A549 (cell line): ENCODE results near the gene MMD. TPM values are rescaled to one million over a fixed set of nuclear protein-coding genes. Genes with fewer than 3 reads are reported as not detected.

ENCODE experiments used
- ATAC-seq, 2 experiments: fragments of 200-7000 bp in 1 of 2; fragments of >200 bp in 1 of 2; cut with Nextera tagmentation in 1 of 2; cut with Tn5 transposase in 1 of 2; 3 replicates each; pipeline versions ENCODE4 v1.8.0 to v1.9.1; 2018 to 2020; ENCODE audit warnings: mild to moderate bottlenecking in 1 of 2, moderate library complexity in 1 of 2
- CTCF ChIA-PET: fragments of 300-600 bp; sonication (Branson Sonifier 250); formaldehyde crosslinking; extraction: SDS; loops from one replicate; lab custom pipeline; 2021; ENCODE audit warnings: antibody characterized with exemption, inconsistent platforms; lab: Yijun Ruan, JAX
- POLR2A ChIA-PET: fragments of 350-600 bp; formaldehyde crosslinking; extraction: SDS; loops from one replicate; lab custom pipeline; 2021; ENCODE audit warnings: antibody characterized with exemption, inconsistent platforms; lab: Yijun Ruan, JAX
- DNase-seq, 2 experiments: peaks; one replicate each; pipeline versions ENCODE4 v3.0.0 to v3.0.0-alpha.2; 2011 to 2016; ENCODE audit warnings: low read depth in 1 of 2, low spot score in 1 of 2
- FAIRE-seq: peaks from 2 replicates; lab custom pipeline; 2011; peaks lifted over from hg19 to GRCh38; lab: Jason Lieb, UNC
- H3K27ac ChIP-seq, 2 experiments: fragments of >200 bp; sonication (Bioruptor Twin); formaldehyde crosslinking; 3 replicates each; pipeline ENCODE4 v1.5.1; 2016 to 2017
- H3K4me1 ChIP-seq: fragments of >200 bp; sonication (Bioruptor Twin); formaldehyde crosslinking; 3 replicates; pipeline ENCODE4 v1.6.1; 2016
- H3K4me2 ChIP-seq: fragments of >200 bp; sonication (Bioruptor Twin); formaldehyde crosslinking; 3 replicates; pipeline ENCODE4 v1.6.1; 2016
- H3K4me3 ChIP-seq: fragments of >200 bp; sonication (Bioruptor Twin); formaldehyde crosslinking; 3 replicates; pipeline ENCODE4 v1.5.1; 2016
- H3K9me3 ChIP-seq: fragments of >200 bp; sonication (Bioruptor Twin); formaldehyde crosslinking; 3 replicates; pipeline ENCODE4 v1.6.1; 2016
- ATOH8 ChIP-seq: fragments of 250-450 bp; sonication (Bioruptor Pico); IDR thresholded peaks from 2 replicates; pipeline ENCODE4 v1.5.0; 2020; ENCODE audit warnings: low read depth, mild to moderate bottlenecking, moderate library complexity
- CBX8 ChIP-seq: fragments of 200-600 bp; sonication (generic); IDR thresholded peaks from 2 replicates; pipeline ENCODE4 v1.6.1; 2016
- EHF ChIP-seq: fragments of 250-450 bp; sonication (Bioruptor Pico); IDR thresholded peaks from 2 replicates; pipeline ENCODE4 v1.5.0; 2020; ENCODE audit warnings: mild to moderate bottlenecking
- EHMT2 ChIP-seq: fragments of 200-600 bp; sonication (generic); IDR thresholded peaks from 2 replicates; pipeline ENCODE4 v1.6.1; 2016; ENCODE audit warnings: antibody characterized with exemption, low read depth, mild to moderate bottlenecking, moderate library complexity
- FOSL2 ChIP-seq, 2 experiments: fragments of 450-650 bp in 1 of 2; fragments of >200 bp in 1 of 2; sonication (Bioruptor Twin) in 1 of 2; formaldehyde crosslinking; IDR thresholded peaks; 2 replicates each; pipeline versions ENCODE4 v1.5.0 to v1.6.1; 2016 to 2020; ENCODE audit warnings: mild to moderate bottlenecking in 1 of 2, moderate library complexity in 1 of 2
- HOXA7 ChIP-seq: fragments of 250-450 bp; sonication (Bioruptor Pico); IDR thresholded peaks from 2 replicates; pipeline ENCODE4 v1.5.0; 2020; ENCODE audit warnings: mild to moderate bottlenecking, moderate library complexity
- KDM5A ChIP-seq: fragments of 200-600 bp; sonication (generic); IDR thresholded peaks from 2 replicates; pipeline ENCODE4 v1.6.1; 2016; ENCODE audit warnings: antibody characterized with exemption, mild to moderate bottlenecking
- NPAS2 ChIP-seq: fragments of 250-450 bp; sonication (Bioruptor Pico); IDR thresholded peaks from 2 replicates; pipeline ENCODE4 v1.8.0; 2022; ENCODE audit warnings: mild to moderate bottlenecking, moderate library complexity, borderline replicate concordance
- NR3C1 ChIP-seq: fragments of >200 bp; sonication (Bioruptor Twin); formaldehyde crosslinking; IDR thresholded peaks from 3 replicates; pipeline ENCODE4 v1.6.1; 2017
- RAD21 ChIP-seq, 2 experiments: fragments of >200 bp in 1 of 2; sonication (Bioruptor Twin) in 1 of 2; formaldehyde crosslinking in 1 of 2; IDR thresholded peaks in 1 of 2; conservative IDR thresholded peaks in 1 of 2; 2 replicates in 1 of 2; 3 replicates in 1 of 2; pipeline ENCODE4 v1.6.1; 2012 to 2018; ENCODE audit warnings: inconsistent platforms in 1 of 2
- RCOR1 ChIP-seq: fragments of 150-350 bp; IDR thresholded peaks from 2 replicates; pipeline ENCODE4 v1.6.1; 2014; ENCODE audit warnings: antibody characterized with exemption, low read length, low read depth
- RFX5 ChIP-seq: fragments of 450-650 bp; IDR thresholded peaks from 2 replicates; pipeline ENCODE4 v1.7.1; 2014; ENCODE audit warnings: antibody characterized with exemption, mild to moderate bottlenecking, moderate library complexity
- SREBF2 ChIP-seq: fragments of 450-650 bp; IDR thresholded peaks from 2 replicates; pipeline ENCODE4 v1.6.1; 2014; ENCODE audit warnings: mild to moderate bottlenecking, moderate library complexity
- TFCP2L1 ChIP-seq: fragments of 250-450 bp; sonication (Bioruptor Pico); IDR thresholded peaks from 2 replicates; pipeline ENCODE4 v1.5.0; 2021; ENCODE audit warnings: mild to moderate bottlenecking
- ZFP36 ChIP-seq: fragments of 450-650 bp; IDR thresholded peaks from 2 replicates; pipeline ENCODE4 v1.6.1; 2014; ENCODE audit warnings: borderline replicate concordance; ENCODE audit not compliant: partially characterized antibody
- WGBS: methylation state at CpG from one replicate; pipeline ENCODE4 v1.1.6; 2017; ENCODE audit errors: missing lambda C conversion rate; 5-methylcytosine and 5-hydroxymethylcytosine counted together
- polyA plus RNA-seq, 4 experiments: library from polyadenylated mRNA; depleted of rRNA in 3 of 4; stranded (reverse); fragments of >200 nt; fragmentation: RNase III in 1 of 4; extraction: RNeasy Plus Mini Kit Qiagen cat#74134 plus additional on column Dnase treatment in 1 of 4; gene quantifications; 2 replicates in 3 of 4; 3 replicates in 1 of 4; pipeline ENCODE4 v1.2.3, GENCODE V29; 2011 to 2017
- TF ChIP-seq, protein P1 (sequence below): IDR thresholded peaks from 2 replicates; pipeline ENCODE4 v1.6.1; 2012

Gene MMD
- polyA plus RNA-seq, 2 of the 4 experiments (the other 2 are of a cell fraction) = 22.5 to 54.7 TPM

- Histone ChIP-seq H3K27ac (no peak overlapping the region), H3K9me3 (no peaks in the 10 kb centered on the region), H3K4me3 (no peak overlapping the region), H3K4me2 (no peak overlapping the region), H3K4me1 (no peaks in the 10 kb centered on the region)
- FAIRE-seq (no peak), ATAC-seq (no peak), DNase-seq (no peak)
- CTCF ChIA-PET = interaction anchor here (0.7 to 2.3 kb wide), 2 partner anchors 27 to 284 kb away, joined by 3 to 9 read pairs; no protein-coding TSS in a partner anchor
- TF ChIP-seq NR3C1 = no peak
- no peak for TF ChIP-seq HOXA7 (CRISPR knock-in tag)
- no peak for TF ChIP-seq RFX5
- no peak for TF ChIP-seq TFCP2L1 (CRISPR knock-in tag)
- TF ChIP-seq EHMT2 = no peak
- no peak for TF ChIP-seq ZFP36
- TF ChIP-seq FOSL2 (IDR thresholded peaks at IDR 0.05) = no peak
- TF ChIP-seq FOSL2 (CRISPR knock-in tag; IDR thresholded peaks at IDR 0.05) = no peak
- POLR2A ChIA-PET = interaction anchor here (0.6 kb wide), 1 partner anchor 49 kb away, joined by 4 read pairs; no protein-coding TSS in a partner anchor
- WGBS = 68% methylated on average over 7 of the region's 7 CpGs
Observed at GRCh38 chr17:55383771-55384642, 37.6 kb downstream of the MMD start.

- DNase-seq (no peak), FAIRE-seq (no peak), ATAC-seq (no peak)
- POLR2A ChIA-PET = no interaction called here
- CTCF ChIA-PET = interaction anchor here (0.6 to 1.9 kb wide), 4 partner anchors 14 to 769 kb away, joined by 3 to 5 read pairs (median 4); no protein-coding TSS in a partner anchor
- no peak overlapping the region for H3K4me3 ChIP-seq
- no peaks in the 10 kb centered on the region for H3K9me3 ChIP-seq
- TF ChIP-seq KDM5A (no peak), RCOR1 (no peak)
- TF ChIP-seq, protein P1, sequence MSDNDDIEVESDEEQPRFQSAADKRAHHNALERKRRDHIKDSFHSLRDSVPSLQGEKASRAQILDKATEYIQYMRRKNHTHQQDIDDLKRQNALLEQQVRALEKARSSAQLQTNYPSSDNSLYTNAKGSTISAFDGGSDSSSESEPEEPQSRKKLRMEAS = no peak
- no peaks in the 10 kb centered on the region for H3K4me1 ChIP-seq
- WGBS = 83% methylated on average over 8 of the region's 8 CpGs
- H3K4me2 ChIP-seq = no peak overlapping the region
- H3K27ac ChIP-seq = no peak overlapping the region
Observed at GRCh38 chr17:55381017-55381770, 40.4 kb downstream of the MMD start.

GRCh38 chr17:55377671-55378275, 43.9 kb downstream of the MMD start:
- Histone ChIP-seq H3K4me2 (no peak overlapping the region), H3K27ac (no peak overlapping the region), H3K4me1 (no peaks in the 10 kb centered on the region), H3K9me3 (no peaks in the 10 kb centered on the region), H3K4me3 (no peak overlapping the region)
- ChIA-PET CTCF (interaction anchor here (0.8 to 3.1 kb wide), 9 partner anchors 14 to 385 kb away, joined by 3 to 8 read pairs (median 5); no protein-coding TSS in a partner anchor), POLR2A (no interaction called here)
- no peak for TF ChIP-seq EHMT2
- TF ChIP-seq SREBF2 = no peak
- no peak for TF ChIP-seq ZFP36
- TF ChIP-seq ATOH8 (CRISPR knock-in tag) = no peak
- TF ChIP-seq EHF (CRISPR knock-in tag) = no peak
- TF ChIP-seq RAD21 (conservative IDR thresholded peaks at IDR 0.05 in 1 of 2, IDR thresholded peaks at IDR 0.05 in 1 of 2) = no peak
- no peak for TF ChIP-seq NPAS2 (CRISPR knock-in tag)
- no peak for TF ChIP-seq CBX8
- no peak for FAIRE-seq
- no peak for ATAC-seq
- WGBS = 66% methylated on average over 6 of the region's 6 CpGs
- no peak for DNase-seq
